HG03521 (cell line): ENCODE data around the gene FOXL2NB.

Source experiments
- ATAC-seq: cut with Tn5 transposase; IDR thresholded peaks from one replicate; pipeline ENCODE4 v1.9.1; 2021; ENCODE audit warnings: mild to moderate bottlenecking, moderate library complexity; ENCODE audit not compliant: unreplicated experiment

FOXL2NB gene

DNA sequence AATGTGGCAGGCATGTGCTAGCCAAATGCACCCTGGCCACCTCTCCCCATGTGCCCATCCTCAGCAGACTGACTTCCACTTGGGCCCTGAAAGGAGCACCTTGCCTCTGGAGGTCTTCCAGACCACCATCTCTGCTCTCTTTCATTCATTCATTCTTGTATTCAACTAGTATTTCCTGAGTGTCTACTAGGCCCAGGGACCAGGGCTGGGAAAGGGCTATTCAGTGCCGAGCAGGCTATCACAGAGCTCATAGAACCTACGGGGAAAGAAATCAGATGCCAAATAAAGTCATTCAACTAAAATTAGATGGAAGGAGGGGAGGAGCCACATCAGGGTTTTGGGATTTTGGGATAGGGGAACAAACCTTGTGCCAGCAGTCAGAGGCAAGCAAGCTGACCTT is 40.2 kb downstream of the FOXL2NB start:
- no peak for ATAC-seq

DNA sequence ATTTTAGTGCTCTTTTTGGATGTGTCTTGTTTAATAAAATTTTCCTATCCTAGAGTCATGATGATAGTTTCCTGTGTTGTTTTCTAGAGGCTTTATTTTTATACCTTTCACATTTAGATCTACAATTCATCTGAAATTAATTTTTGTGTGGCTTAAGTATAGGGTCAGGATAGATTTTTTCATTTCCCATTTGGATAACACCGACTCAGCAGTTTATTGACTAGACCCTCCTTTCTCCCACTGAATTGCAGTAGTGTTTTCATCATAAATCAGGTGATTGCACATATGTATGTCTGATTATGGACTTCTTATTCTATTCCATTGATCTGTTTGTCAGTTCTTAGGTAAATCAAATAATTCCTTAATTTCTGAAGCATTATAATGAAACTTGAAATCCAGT is 48.7 kb downstream of the FOXL2NB start:
- ATAC-seq: no peak
